Measurements from ENCODE around the gene HP1BP3. TPM values are rescaled to one million over a fixed set of nuclear protein-coding genes. Genes with fewer than 3 reads are reported as not detected.

Gene HP1BP3
- total RNA-seq, 1 experiment from 2014 or later, result 207 TPM

DNA sequence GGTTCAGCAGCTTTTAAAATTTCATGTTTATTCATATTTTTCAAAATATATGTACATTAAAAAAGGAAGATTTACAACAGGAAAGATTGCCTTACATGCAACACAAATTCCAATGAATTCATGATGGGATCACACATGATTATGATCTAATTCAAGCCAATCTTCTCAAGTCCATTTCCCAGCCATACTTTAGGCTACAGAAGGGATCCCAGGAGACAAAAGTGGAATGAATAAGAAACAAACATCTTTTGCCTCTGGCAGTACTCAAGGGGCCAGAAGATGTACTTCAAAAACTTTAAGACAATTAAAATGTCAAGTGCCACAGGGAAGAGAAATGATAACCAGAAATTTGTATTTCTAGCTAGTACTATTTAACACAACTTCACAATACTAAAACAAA lies 44.4 kb downstream of the HP1BP3 start:
- CTCF ChIA-PET, result no interaction called here
- POLR2A ChIA-PET, result no interaction called here
- H3K4me2 ChIP-seq (ENCODE audit: low read length), result no peak overlapping the region

More for the DNA sequence above, 44.4 kb downstream of the HP1BP3 start:
- Histone ChIP-seq H3K4me3 (replicated peaks in 1 of 2; ENCODE audit: low read depth in 1 of 2, low read length in 2 of 2) (no peak overlapping the region), H3K27ac (ENCODE audit: low read depth, low read length) (no peak overlapping the region), H3K9me3 (ENCODE audit: control insufficient read depth in 1 of 2, insufficient read depth in 1 of 2, low read depth in 1 of 2, low read length in 2 of 2) (no peaks in the 10 kb centered on the region), H3K27me3 (ENCODE audit: insufficient read depth, low read length) (no peaks in the 10 kb centered on the region), H3K9ac (ENCODE audit: low read length) (no peak overlapping the region), H4K20me1 (ENCODE audit: insufficient read depth) (0 out of 2 replicates have a peak, but pooled peaks cover 12% of the 10 kb centered on the region), H3K9me2 (ENCODE audit: insufficient read depth) (no peaks in the 10 kb centered on the region), H2AFZ (ENCODE audit: low read depth, low read length, poor library complexity, severe bottlenecking) (no peak overlapping the region), H3K36me3 (ENCODE audit: control insufficient read depth in 1 of 2, insufficient read depth in 2 of 2, low read length in 2 of 2) (peaks cover 59 to 80% of the 10 kb centered on the region in 2 experiments), H3K79me2 (ENCODE audit: insufficient read depth, low read length) (peaks cover 24% of the 10 kb centered on the region), H3K4me1 (ENCODE audit: control insufficient read depth in 1 of 2, insufficient read depth in 2 of 2, low read length in 2 of 2) (no peaks in the 10 kb centered on the region)
- ATAC-seq (no peak), DNase-seq (ENCODE audit: low read depth, low spot score) (no peak)
- intact Hi-C loops (cut with micrococcal nuclease), result no loop called here
- TF ChIP-seq, protein P1, sequence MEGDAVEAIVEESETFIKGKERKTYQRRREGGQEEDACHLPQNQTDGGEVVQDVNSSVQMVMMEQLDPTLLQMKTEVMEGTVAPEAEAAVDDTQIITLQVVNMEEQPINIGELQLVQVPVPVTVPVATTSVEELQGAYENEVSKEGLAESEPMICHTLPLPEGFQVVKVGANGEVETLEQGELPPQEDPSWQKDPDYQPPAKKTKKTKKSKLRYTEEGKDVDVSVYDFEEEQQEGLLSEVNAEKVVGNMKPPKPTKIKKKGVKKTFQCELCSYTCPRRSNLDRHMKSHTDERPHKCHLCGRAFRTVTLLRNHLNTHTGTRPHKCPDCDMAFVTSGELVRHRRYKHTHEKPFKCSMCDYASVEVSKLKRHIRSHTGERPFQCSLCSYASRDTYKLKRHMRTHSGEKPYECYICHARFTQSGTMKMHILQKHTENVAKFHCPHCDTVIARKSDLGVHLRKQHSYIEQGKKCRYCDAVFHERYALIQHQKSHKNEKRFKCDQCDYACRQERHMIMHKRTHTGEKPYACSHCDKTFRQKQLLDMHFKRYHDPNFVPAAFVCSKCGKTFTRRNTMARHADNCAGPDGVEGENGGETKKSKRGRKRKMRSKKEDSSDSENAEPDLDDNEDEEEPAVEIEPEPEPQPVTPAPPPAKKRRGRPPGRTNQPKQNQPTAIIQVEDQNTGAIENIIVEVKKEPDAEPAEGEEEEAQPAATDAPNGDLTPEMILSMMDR (IDR thresholded peaks at IDR 0.05 in 2 of 3, conservative IDR thresholded peaks at IDR 0.05 in 1 of 3; ENCODE audit: borderline replicate concordance in 1 of 3, insufficient read depth in 1 of 3, low read depth in 2 of 3, low read length in 2 of 3), result no peak
- TF ChIP-seq RAD21 (IDR thresholded peaks at IDR 0.05; ENCODE audit: low read depth), result no peak
- TF ChIP-seq, protein P2, sequence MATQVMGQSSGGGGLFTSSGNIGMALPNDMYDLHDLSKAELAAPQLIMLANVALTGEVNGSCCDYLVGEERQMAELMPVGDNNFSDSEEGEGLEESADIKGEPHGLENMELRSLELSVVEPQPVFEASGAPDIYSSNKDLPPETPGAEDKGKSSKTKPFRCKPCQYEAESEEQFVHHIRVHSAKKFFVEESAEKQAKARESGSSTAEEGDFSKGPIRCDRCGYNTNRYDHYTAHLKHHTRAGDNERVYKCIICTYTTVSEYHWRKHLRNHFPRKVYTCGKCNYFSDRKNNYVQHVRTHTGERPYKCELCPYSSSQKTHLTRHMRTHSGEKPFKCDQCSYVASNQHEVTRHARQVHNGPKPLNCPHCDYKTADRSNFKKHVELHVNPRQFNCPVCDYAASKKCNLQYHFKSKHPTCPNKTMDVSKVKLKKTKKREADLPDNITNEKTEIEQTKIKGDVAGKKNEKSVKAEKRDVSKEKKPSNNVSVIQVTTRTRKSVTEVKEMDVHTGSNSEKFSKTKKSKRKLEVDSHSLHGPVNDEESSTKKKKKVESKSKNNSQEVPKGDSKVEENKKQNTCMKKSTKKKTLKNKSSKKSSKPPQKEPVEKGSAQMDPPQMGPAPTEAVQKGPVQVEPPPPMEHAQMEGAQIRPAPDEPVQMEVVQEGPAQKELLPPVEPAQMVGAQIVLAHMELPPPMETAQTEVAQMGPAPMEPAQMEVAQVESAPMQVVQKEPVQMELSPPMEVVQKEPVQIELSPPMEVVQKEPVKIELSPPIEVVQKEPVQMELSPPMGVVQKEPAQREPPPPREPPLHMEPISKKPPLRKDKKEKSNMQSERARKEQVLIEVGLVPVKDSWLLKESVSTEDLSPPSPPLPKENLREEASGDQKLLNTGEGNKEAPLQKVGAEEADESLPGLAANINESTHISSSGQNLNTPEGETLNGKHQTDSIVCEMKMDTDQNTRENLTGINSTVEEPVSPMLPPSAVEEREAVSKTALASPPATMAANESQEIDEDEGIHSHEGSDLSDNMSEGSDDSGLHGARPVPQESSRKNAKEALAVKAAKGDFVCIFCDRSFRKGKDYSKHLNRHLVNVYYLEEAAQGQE (IDR thresholded peaks at IDR 0.05; ENCODE audit: low read depth), result no peak
- RAD21 ChIA-PET (ENCODE audit: low non-redundant PET in 1 of 2, low total read pairs in 2 of 2, uncharacterized antibody in 2 of 2, unreplicated experiment in 2 of 2), result no interaction called here
- BruUV-seq (replicated peaks), result no TSS peak

All from HCT116 (cell line).